ENCODE results near the gene TNKS2. TPM values are rescaled to one million over a fixed set of nuclear protein-coding genes. Genes with fewer than 3 reads are reported as not detected.
"Not testable (repeated sequence)": the region's sequence is repeated elsewhere in the genome, so short reads cannot be mapped to it uniquely, and the experiment has no call there.

TNKS2 gene
- total and polyA plus RNA-seq, 3 experiments from 2014 or later, result 27.3 to 31.5 (median 29.2) TPM

DNA sequence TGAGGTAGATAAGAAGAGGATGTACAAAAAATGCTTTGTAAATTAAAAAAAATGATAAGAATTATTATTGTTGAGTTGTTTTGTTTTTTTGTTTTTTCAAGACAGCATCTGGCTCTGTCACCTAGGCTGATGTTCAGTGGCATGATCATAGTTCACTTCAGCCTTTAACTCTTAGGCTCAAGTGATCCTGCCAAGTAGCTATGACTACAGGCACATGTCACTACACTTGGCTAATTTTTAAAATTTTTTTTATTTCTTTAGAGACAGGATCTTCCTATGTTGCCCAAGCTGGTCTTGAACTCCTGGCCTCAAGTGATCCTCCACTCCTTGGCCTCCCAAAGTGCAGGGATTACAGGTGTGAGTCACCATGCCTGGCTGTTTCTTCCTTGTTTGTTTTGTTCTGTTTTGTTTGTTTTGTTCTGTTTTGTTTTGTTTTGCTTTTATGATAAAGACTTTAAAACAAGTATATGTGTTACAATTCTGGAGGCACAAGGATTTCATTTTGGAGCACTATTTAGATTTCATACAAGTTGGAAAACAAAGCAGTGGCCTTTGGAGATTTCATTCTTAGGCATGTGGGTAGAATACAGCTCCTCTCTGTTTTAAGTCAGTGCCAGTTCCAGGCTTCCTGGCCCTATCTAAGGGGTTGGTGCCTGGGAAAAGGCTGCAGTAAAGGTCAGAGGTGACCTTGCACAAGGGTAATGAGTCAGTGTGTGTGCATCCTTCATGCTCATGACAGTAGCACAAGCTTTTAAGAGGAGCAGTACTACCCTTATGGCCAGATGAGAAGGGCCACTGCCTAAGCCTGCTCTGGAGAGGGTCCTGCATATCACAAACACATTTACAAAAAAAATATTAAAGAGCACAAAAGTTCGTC, 93.1 kb downstream of the TNKS2 start:
- CTCF ChIA-PET, result no interaction called here
- POLR2A ChIA-PET, result no interaction called here
- peaks cover 10 to 14% (median 12%) of the 10 kb centered on the region in 3 donors for H3K4me1 Mint-ChIP-seq

GRCh38 chr10:91893051-91893450, 94.8 kb downstream of the TNKS2 start:
- Mint-ChIP-seq H3K36me3 (no peaks in the 10 kb centered on the region), H3K27ac (no peak overlapping the region)
- POLR2A ChIA-PET, result interaction anchor here (0.6 kb wide), 1 partner anchor 16 kb away, joined by 3 read pairs; no protein-coding TSS in a partner anchor

More for the DNA sequence above, 93.1 kb downstream of the TNKS2 start:
- Histone ChIP-seq H3K4me3 (ENCODE audit: low read length) (no peak overlapping the region), H3K36me3 (ENCODE audit: insufficient read depth, low read length) (no peaks in the 10 kb centered on the region), H3K4me1 (ENCODE audit: insufficient read depth, low read length) (no peaks in the 10 kb centered on the region), H3K9me3 (ENCODE audit: low read length) (no peaks in the 10 kb centered on the region), H3K27me3 (ENCODE audit: insufficient read depth, low read length, poor library complexity, severe bottlenecking) (no peaks in the 10 kb centered on the region), H3K27ac (ENCODE audit: low read depth, low read length) (no peak overlapping the region)
- no peak for DNase-seq
- Mint-ChIP-seq H3K9me3 (no peaks in the 10 kb centered on the region), H3K36me3 (peaks cover 0 to 3% (median 0%) of the 10 kb centered on the region in 3 donors), H3K27me3 (peaks cover 2 to 20% of the 10 kb centered on the region in 2 donors), H3K27ac (no peak overlapping the region), H3K4me3 (no peak overlapping the region)

DNA sequence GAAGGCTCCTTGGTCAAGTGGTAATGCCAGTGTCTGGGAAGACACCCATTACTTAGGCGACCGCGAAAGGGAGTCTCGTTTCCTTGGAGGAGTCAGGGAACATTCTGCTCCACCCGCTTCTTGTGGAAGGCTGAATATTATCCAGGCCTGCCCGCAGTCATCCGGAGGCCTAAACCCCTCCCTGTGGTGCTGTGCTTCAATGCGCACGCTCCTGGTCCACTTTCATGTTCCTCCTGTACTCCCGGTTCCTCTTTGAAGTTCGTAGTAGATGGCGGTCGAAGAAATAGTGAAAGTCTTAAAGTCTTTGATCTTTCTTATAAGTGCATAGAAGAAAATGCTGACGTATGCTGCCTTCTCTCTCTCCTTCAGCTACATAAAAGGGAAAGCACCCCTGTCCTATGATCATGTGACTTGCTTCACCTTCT, 96.0 kb downstream of the TNKS2 start:
- CTCF ChIA-PET, result interaction anchor here (1.3 kb wide), 1 partner anchor 14 kb away, joined by 4 read pairs; no protein-coding TSS in a partner anchor
- H3K4me1 ChIP-seq (ENCODE audit: insufficient read depth, low read length); H3K4me3 ChIP-seq (ENCODE audit: low read length); DNase-seq; H3K9me3 ChIP-seq (ENCODE audit: low read length); H3K36me3 Mint-ChIP-seq; H3K9me3 Mint-ChIP-seq; POLR2A ChIA-PET; H3K27ac Mint-ChIP-seq; H3K36me3 ChIP-seq (ENCODE audit: insufficient read depth, low read length); H3K4me1 Mint-ChIP-seq; H3K4me3 Mint-ChIP-seq; H3K27me3 ChIP-seq (ENCODE audit: insufficient read depth, low read length, poor library complexity, severe bottlenecking); H3K27ac ChIP-seq (ENCODE audit: low read depth, low read length): not testable (repeated sequence)
- peaks cover 5 to 34% of the 10 kb centered on the region in 2 donors for H3K27me3 Mint-ChIP-seq

More at GRCh38 chr10:91893051-91893450, 94.8 kb downstream of the TNKS2 start:
- Mint-ChIP-seq H3K4me1 (peaks cover 1 to 4% (median 2%) of the 10 kb centered on the region in 3 donors), H3K27me3 (peaks cover 5 to 32% of the 10 kb centered on the region in 2 donors), H3K4me3 (no peak overlapping the region), H3K9me3 (no peaks in the 10 kb centered on the region)
- DNase-seq, result no peak
- CTCF ChIA-PET, result interaction anchor here (1.2 kb wide), 1 partner anchor 20 kb away, joined by 3 read pairs; no protein-coding TSS in a partner anchor
- H3K4me1 ChIP-seq (ENCODE audit: insufficient read depth, low read length), result no peaks in the 10 kb centered on the region
- H3K36me3 ChIP-seq (ENCODE audit: insufficient read depth, low read length), result no peaks in the 10 kb centered on the region
- H3K27me3 ChIP-seq (ENCODE audit: insufficient read depth, low read length, poor library complexity, severe bottlenecking), result no peaks in the 10 kb centered on the region
- H3K9me3 ChIP-seq (ENCODE audit: low read length), result no peaks in the 10 kb centered on the region
- H3K4me3 ChIP-seq (ENCODE audit: low read length), result no peak overlapping the region
- no peak overlapping the region for H3K27ac ChIP-seq (ENCODE audit: low read depth, low read length)

DNA sequence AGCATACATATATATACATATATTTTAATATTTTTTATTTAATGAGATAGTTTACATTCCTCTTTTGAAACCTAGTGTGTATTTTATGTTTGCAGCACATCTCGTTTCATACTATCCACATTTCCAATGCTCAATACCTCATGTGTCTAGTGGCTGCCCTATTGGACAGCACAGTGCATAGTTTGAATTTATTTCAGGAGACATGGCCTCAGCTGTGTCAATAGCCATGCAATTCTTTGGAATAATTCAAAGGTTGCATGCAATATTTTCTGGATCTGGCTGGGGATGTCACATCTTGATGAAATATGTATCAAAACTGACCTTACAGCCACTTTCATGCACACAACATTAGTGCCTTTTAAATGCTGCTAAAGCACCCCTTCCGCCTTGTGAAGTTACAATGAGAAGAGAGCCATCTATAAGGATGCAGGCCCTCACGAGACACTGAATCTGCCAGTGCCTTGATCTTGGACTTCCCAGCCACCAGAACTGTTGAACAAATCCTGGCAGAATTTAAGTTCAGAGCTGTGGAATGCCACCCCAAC, 98.1 kb downstream of the TNKS2 start:
- no peaks in the 10 kb centered on the region for H3K36me3 ChIP-seq (ENCODE audit: insufficient read depth, low read length)
- H3K4me1 Mint-ChIP-seq, result peaks cover 2 to 3% (median 2%) of the 10 kb centered on the region in 3 donors
- ChIA-PET CTCF (no interaction called here), POLR2A (no interaction called here)
- no peaks in the 10 kb centered on the region for H3K27me3 ChIP-seq (ENCODE audit: insufficient read depth, low read length, poor library complexity, severe bottlenecking)
- H3K9me3 ChIP-seq (ENCODE audit: low read length), result no peaks in the 10 kb centered on the region
- H3K4me1 ChIP-seq (ENCODE audit: insufficient read depth, low read length), result peaks cover under 1% of the 10 kb centered on the region
- H3K27me3 Mint-ChIP-seq, result peaks cover 3 to 27% of the 10 kb centered on the region in 2 donors
- H3K27ac Mint-ChIP-seq, result no peak overlapping the region
- H3K9me3 Mint-ChIP-seq, result no peaks in the 10 kb centered on the region
- H3K27ac ChIP-seq (ENCODE audit: low read depth, low read length), result no peak overlapping the region
- no peaks in the 10 kb centered on the region for H3K36me3 Mint-ChIP-seq
- no peak overlapping the region for H3K4me3 ChIP-seq (ENCODE audit: low read length)
- H3K4me3 Mint-ChIP-seq, result no peak overlapping the region
- DNase-seq, result no peak

- no peak overlapping the region for H3K4me3 Mint-ChIP-seq
- H3K36me3 ChIP-seq (ENCODE audit: insufficient read depth, low read length), result no peaks in the 10 kb centered on the region
- H3K9me3 ChIP-seq (ENCODE audit: low read length), result no peaks in the 10 kb centered on the region
- H3K4me1 ChIP-seq (ENCODE audit: insufficient read depth, low read length), result peaks cover 11% of the 10 kb centered on the region
- H3K27ac ChIP-seq (ENCODE audit: low read depth, low read length), result no peak overlapping the region
- no peak for DNase-seq
- ChIA-PET POLR2A (no interaction called here), CTCF (no interaction called here)
- no peaks in the 10 kb centered on the region for H3K27me3 ChIP-seq (ENCODE audit: insufficient read depth, low read length, poor library complexity, severe bottlenecking)
- H3K4me3 ChIP-seq (ENCODE audit: low read length), result no peak overlapping the region
- peaks cover 0 to 4% (median 0%) of the 10 kb centered on the region in 3 donors for H3K36me3 Mint-ChIP-seq
- no peaks in the 10 kb centered on the region for H3K9me3 Mint-ChIP-seq
- H3K4me1 Mint-ChIP-seq, result peaks cover 14% of the 10 kb centered on the region in 3 donors
- H3K27me3 Mint-ChIP-seq, result peaks cover 3 to 27% of the 10 kb centered on the region in 2 donors
- H3K27ac Mint-ChIP-seq, result no peak overlapping the region
Measured at GRCh38 chr10:91897421-91897820, 99.2 kb downstream of the TNKS2 start.

DNA sequence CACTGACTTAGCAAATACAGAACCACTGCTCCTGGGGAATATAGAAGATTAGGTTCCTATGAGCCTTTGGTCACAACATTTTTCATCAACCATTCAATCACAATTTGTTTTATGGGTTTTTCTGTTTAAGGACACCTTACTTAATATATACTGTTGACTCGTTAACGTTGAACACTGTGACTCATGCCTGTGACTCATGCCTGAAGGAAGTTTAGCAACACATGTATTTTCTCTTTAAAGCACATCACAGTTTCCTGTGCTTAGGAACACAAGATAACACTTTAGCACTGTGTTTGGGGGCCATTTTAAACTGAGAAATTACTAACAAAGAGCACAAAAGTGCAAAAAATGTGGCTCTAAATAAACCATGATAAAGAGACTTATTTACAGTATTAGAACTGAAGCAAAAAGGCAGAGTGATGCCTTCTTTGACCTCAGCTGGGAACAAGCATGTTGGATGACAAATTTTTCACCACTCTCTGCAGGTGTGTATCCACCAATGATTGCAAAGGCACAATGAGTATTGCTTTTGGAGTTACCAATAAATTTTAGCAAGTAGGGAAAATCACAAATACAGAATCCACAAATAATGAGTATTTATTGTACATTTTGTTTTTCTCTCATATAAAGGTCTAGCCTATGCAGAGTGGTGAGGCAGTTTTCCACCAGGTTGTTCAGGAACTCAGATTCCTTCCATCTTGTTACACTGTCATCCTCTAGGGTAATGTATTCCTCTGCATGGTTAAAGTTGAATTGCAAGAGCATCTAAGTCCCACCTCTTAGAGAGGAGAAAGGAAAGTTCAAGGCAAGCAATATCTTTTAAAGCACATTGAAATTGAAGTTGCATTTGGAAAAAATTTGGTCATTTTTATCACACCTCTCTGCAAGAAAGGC, 103.8 kb downstream of the TNKS2 start:
- no peaks in the 10 kb centered on the region for H3K36me3 ChIP-seq (ENCODE audit: insufficient read depth, low read length)
- H3K27ac Mint-ChIP-seq, result peak overlapping the region in 7 of 8 donors; percentile 24 to 89 (median 67)
- H3K4me1 ChIP-seq (ENCODE audit: insufficient read depth, low read length), result peaks cover 15% of the 10 kb centered on the region
- H3K27me3 Mint-ChIP-seq, result peaks cover 1 to 10% of the 10 kb centered on the region in 2 donors
- H3K4me3 Mint-ChIP-seq, result peak overlapping the region in 5 of 7 donors; percentile 4 to 42 (median 21)
- no peaks in the 10 kb centered on the region for H3K9me3 Mint-ChIP-seq
- ChIA-PET CTCF (no interaction called here), POLR2A (no interaction called here)
- H3K36me3 Mint-ChIP-seq, result peaks cover 3 to 7% (median 4%) of the 10 kb centered on the region in 3 donors
- no peak overlapping the region for H3K4me3 ChIP-seq (ENCODE audit: low read length)
- no peaks in the 10 kb centered on the region for H3K9me3 ChIP-seq (ENCODE audit: low read length)
- H3K27ac ChIP-seq (ENCODE audit: low read depth, low read length), result peak overlapping the region; percentile 20
- no peaks in the 10 kb centered on the region for H3K27me3 ChIP-seq (ENCODE audit: insufficient read depth, low read length, poor library complexity, severe bottlenecking)
- peaks cover 20 to 30% (median 29%) of the 10 kb centered on the region in 3 donors for H3K4me1 Mint-ChIP-seq
- DNase-seq, result peak in 3 of 5 donors; percentile 8 to 67 (median 48)

DNA sequence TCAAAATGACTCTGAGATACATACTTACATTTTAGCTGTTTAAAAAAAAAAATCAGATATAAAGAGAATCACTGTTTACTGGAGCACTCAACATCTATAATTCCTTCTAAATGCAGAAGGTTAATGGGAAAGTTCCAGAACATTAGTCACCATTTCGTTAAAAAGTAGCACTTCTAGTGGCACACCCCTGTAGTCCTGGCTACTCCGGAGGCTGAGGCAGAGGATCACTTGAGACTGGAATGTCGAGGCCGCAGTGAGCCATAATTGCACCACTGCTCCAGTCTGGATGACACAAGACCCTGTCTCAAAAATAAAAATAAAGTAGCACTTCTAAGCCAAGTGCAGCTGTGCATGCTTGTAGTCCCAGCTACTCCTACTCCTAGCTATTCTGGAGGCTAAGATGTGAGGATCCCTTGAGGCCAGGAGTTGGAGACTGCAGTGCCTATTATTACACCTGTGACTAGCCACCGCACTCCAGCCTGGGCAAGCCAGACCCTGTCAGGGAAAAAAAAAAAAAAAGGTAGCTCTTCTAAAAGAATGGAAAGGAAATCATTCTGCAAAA, 108.9 kb downstream of the TNKS2 start:
- POLR2A ChIA-PET, result interaction anchor here (0.5 to 2.4 kb wide), 3 partner anchors 13 to 21 kb away, joined by 4 to 27 read pairs (median 11); partner anchors contain the start of gene BTAF1
- DNase-seq, result no peak
- H3K4me1 Mint-ChIP-seq, result peaks cover 22 to 39% (median 38%) of the 10 kb centered on the region in 3 donors

More for the DNA sequence above, 108.9 kb downstream of the TNKS2 start:
- Histone ChIP-seq H3K4me3 (ENCODE audit: low read length) (no peak overlapping the region), H3K36me3 (ENCODE audit: insufficient read depth, low read length) (no peaks in the 10 kb centered on the region), H3K4me1 (ENCODE audit: insufficient read depth, low read length) (peaks cover 24% of the 10 kb centered on the region), H3K9me3 (ENCODE audit: low read length) (no peaks in the 10 kb centered on the region), H3K27ac (ENCODE audit: low read depth, low read length) (no peak overlapping the region), H3K27me3 (ENCODE audit: insufficient read depth, low read length, poor library complexity, severe bottlenecking) (no peaks in the 10 kb centered on the region)
- H3K4me3 Mint-ChIP-seq, result peak overlapping the region; percentile 85 to 93 (median 90)
- CTCF ChIA-PET, result interaction anchor here (1.6 to 2.8 kb wide), 3 partner anchors 15 to 147 kb away, joined by 6 to 34 read pairs (median 29); partner anchors contain the start of genes BTAF1 and TNKS2
- no peaks in the 10 kb centered on the region for H3K9me3 Mint-ChIP-seq
- H3K27me3 Mint-ChIP-seq, result no peaks in the 10 kb centered on the region
- H3K27ac Mint-ChIP-seq, result peak overlapping the region in 7 of 8 donors; percentile 57 to 88 (median 85)
- peaks cover 0 to 16% (median 3%) of the 10 kb centered on the region in 3 donors for H3K36me3 Mint-ChIP-seq
